Activated naive CD4-positive, alpha-beta T cell treated with anti-CD3 and anti-CD28 coated beads for 36 hours (primary cell): Measurements from ENCODE around the gene ITGA1. TPM values are rescaled to one million over a fixed set of nuclear protein-coding genes. Genes with fewer than 3 reads are reported as not detected.
"Not testable (repeated sequence)": the region's sequence is repeated elsewhere in the genome, so short reads cannot be mapped to it uniquely, and the experiment has no call there.

ENCODE experiments used
- CTCF ChIA-PET: fragments of 350-600 bp; sonication (Branson Sonifier 250); formaldehyde crosslinking; loops from one replicate; lab custom pipeline; 2021; ENCODE audit warnings: antibody characterized with exemption; lab: Charles Lee
- DNase-seq: peaks from one replicate; pipeline ENCODE4 v3.0.0-alpha.2; 2020
- H3K27ac Mint-ChIP-seq: one replicate; pipeline ENCODE4 v1.8.0; 2021; ENCODE audit warnings: mild to moderate bottlenecking, mixed read lengths
- H3K27me3 Mint-ChIP-seq: one replicate; pipeline ENCODE4 v1.8.0; 2021; ENCODE audit warnings: low read depth, mixed read lengths
- H3K36me3 Mint-ChIP-seq: one replicate; pipeline ENCODE4 v1.8.0; 2021; ENCODE audit warnings: low read depth, mixed read lengths
- H3K4me1 Mint-ChIP-seq: one replicate; pipeline ENCODE4 v1.8.0; 2021; ENCODE audit warnings: low read depth, mixed read lengths
- H3K4me3 Mint-ChIP-seq: one replicate; pipeline ENCODE4 v1.8.0; 2021; ENCODE audit warnings: mild to moderate bottlenecking, moderate library complexity, mixed read lengths
- H3K9me3 Mint-ChIP-seq: one replicate; pipeline ENCODE4 v1.8.0; 2021; ENCODE audit warnings: mixed read lengths
- intact Hi-C: fragments of 100-400 bp; cut with micrococcal nuclease; formaldehyde crosslinking; loops from one replicate; pipeline ENCODE4 v1.15.1; 2023
- total RNA-seq, 2 experiments: library from RNA; stranded (reverse); gene quantifications; one replicate each; pipeline ENCODE4 v1.2.3, GENCODE V29; 2021

Gene ITGA1
- total RNA-seq, 2 experiments from 2014 or later, result 0.69 to 1.2 TPM

DNA sequence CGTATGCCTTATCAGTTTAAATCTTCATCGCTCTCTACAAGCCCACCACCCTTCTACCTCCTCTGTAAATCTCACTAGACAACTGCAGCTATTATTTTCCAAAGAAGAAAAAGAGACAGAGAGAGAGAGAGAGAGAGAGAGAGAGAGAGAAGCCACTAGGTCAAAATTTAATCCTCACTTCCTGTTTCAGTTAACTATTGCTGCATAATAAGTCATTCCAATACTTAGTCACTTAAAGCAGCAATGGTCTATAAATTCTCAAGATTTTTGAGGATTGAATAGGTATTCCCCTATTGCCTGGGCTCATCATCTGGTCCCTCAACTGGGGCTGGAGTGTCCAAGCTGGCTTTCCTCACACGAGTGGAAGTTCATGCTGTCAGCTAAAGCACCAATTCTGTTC is 68.8 kb downstream of the ITGA1 start:
- DNase-seq, result no peak
- Mint-ChIP-seq H3K9me3 (no peaks in the 10 kb centered on the region), H3K27me3 (no peaks in the 10 kb centered on the region), H3K4me1 (no peaks in the 10 kb centered on the region), H3K27ac (no peak overlapping the region), H3K4me3 (no peak overlapping the region), H3K36me3 (no peaks in the 10 kb centered on the region)
- intact Hi-C loops, result no loop called here
- CTCF ChIA-PET, result no interaction called here

DNA sequence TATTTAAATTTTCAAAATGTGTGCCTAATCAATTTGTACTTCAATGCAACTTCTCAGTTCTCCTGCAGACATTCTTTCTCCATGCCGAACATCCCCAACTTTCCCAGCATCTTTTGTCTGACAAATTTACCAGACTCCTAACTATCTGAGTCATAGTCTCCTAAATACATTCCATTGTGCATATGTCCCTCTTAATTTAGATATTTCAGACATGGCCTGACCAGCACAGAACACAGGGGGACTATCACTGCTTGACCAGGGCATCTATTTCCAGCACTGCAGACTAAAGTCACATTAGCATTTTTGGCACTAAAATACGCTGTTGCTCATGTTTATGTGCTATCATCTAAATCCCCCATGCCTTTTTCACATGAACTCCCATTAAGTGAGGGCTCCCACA is 71.9 kb downstream of the ITGA1 start:
- no peak for DNase-seq
- intact Hi-C loops, result no loop called here
- Mint-ChIP-seq H3K9me3 (no peaks in the 10 kb centered on the region), H3K27ac (no peak overlapping the region), H3K36me3 (no peaks in the 10 kb centered on the region), H3K27me3 (no peaks in the 10 kb centered on the region), H3K4me3 (no peak overlapping the region), H3K4me1 (no peaks in the 10 kb centered on the region)
- CTCF ChIA-PET, result no interaction called here

DNA sequence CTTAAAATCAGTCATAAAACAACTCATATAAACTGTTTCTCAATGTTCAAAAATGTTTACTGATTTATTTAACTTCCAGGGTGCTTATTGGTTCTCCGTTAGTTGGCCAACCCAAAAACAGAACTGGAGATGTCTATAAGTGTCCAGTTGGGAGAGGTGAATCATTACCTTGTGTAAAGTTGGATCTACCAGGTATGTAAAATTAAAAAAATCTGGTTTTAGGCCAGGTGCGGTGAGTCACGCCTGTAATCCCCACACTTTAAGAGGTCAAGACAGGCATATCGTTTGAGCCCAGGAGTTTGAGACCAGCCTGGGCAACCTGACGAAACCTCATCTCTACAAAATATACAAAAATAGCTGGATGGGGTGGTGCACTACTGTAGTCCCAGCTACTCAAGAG is 73.7 kb downstream of the ITGA1 start:
- intact Hi-C loops, result no loop called here
- Mint-ChIP-seq H3K4me3 (no peak overlapping the region), H3K36me3 (no peaks in the 10 kb centered on the region), H3K4me1 (no peaks in the 10 kb centered on the region), H3K27me3 (no peaks in the 10 kb centered on the region), H3K9me3 (no peaks in the 10 kb centered on the region), H3K27ac (no peak overlapping the region)
- CTCF ChIA-PET, result no interaction called here
- no peak for DNase-seq

DNA sequence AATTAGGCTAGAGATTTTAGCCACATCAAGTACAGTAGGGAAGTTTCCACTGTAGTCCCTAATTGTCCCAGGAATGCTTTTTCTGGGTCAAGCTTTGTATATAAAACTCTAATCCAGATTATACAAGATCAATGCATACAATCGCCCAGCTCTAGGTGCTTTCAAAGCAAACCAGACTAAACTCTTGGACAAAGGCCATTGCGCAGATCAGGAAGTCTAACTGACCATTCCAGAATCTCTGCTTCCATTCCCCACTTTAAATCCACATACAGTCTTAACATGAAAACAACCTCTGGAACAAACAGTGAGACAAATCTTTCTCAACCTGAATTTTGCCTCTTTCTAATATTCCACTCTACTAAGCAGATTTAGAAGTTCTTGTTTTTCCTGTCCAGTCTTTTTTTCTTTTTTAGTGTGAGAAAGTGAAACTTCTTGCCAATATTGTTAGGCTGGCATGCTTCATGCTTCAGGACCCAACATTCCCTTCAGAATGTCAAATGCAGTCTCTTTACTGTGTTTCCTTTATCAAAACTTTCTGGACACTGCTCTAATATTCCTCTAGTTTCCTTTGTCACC is 76.1 kb downstream of the ITGA1 start:
- no peaks in the 10 kb centered on the region for H3K4me1 Mint-ChIP-seq
- CTCF ChIA-PET, result interaction anchor here (0.7 kb wide), 1 partner anchor 52 kb away, joined by 3 read pairs; no protein-coding TSS in a partner anchor

DNA sequence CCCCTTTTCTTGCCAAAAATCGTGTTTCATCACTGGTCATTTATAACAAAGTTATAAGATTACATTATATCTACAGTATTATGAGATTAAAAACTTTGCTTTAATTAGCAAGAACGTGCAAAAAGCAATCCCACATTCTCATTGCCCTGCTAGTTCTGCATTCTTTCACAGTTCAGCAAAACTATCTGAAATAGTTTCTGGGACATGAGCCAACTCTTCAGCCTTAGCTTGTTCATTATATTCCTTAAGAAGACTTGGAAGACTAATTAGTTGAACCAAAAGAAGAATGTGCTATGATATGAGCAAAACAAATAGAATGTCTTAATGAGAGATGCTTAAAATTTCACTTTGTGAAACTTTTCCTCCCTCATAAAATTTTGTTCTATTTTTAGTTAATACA is 76.7 kb downstream of the ITGA1 start:
- DNase-seq, result no peak

More for the DNA sequence above, 76.1 kb downstream of the ITGA1 start:
- H3K27ac Mint-ChIP-seq, result no peak overlapping the region
- intact Hi-C loops, result no loop called here
- no peak for DNase-seq
- H3K27me3 Mint-ChIP-seq, result no peaks in the 10 kb centered on the region
- H3K9me3 Mint-ChIP-seq, result no peaks in the 10 kb centered on the region
- no peak overlapping the region for H3K4me3 Mint-ChIP-seq
- H3K36me3 Mint-ChIP-seq, result no peaks in the 10 kb centered on the region

DNA sequence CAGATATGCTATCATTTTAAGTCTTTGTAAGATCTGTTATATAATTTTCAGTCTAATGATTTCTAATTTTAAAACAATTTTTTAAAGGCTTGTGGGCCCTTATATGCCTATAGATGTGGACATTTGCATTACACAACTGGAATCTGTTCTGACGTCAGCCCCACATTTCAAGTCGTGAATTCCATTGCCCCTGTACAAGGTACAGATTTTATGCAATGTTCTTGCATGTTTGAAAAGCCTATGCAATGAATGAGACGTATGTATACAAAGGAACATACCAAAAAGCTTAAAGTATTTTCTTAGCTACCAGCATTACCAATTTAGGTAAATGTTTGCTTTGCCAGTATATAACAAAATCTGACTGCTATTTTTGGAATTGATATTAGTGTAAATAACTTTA is 77.2 kb downstream of the ITGA1 start:
- CTCF ChIA-PET, result no interaction called here
- H3K36me3 Mint-ChIP-seq, result no peaks in the 10 kb centered on the region
- DNase-seq, result no peak
- H3K4me3 Mint-ChIP-seq, result no peak overlapping the region
- intact Hi-C loops, result no loop called here
- no peaks in the 10 kb centered on the region for H3K27me3 Mint-ChIP-seq
- H3K4me1 Mint-ChIP-seq, result no peaks in the 10 kb centered on the region
- H3K9me3 Mint-ChIP-seq, result no peaks in the 10 kb centered on the region
- H3K27ac Mint-ChIP-seq, result no peak overlapping the region

More for the DNA sequence above, 76.7 kb downstream of the ITGA1 start:
- no peaks in the 10 kb centered on the region for H3K36me3 Mint-ChIP-seq
- CTCF ChIA-PET, result no interaction called here
- H3K4me1 Mint-ChIP-seq, result no peaks in the 10 kb centered on the region
- intact Hi-C loops, result no loop called here
- no peak overlapping the region for H3K4me3 Mint-ChIP-seq
- no peaks in the 10 kb centered on the region for H3K27me3 Mint-ChIP-seq
- H3K27ac Mint-ChIP-seq, result no peak overlapping the region
- H3K9me3 Mint-ChIP-seq, result no peaks in the 10 kb centered on the region

DNA sequence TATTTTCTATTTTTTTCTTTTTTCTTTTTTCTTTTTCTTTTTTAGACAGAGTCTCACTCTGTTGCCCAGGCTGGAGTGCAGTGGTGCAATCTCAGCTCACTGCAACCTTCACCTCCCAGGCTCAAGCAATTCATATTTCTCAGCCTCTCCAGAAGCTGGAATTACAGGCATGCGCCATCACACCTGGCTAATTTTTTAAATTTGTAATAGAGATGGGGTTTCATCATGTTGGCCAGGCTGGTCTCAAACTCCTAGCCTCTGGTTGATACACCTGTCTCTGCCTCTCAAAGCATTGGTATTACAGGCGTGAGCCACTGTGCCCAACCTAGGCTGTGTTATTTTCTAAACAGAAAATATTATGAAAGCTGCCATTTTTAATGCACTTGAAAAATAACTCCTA is 78.3 kb downstream of the ITGA1 start:
- CTCF ChIA-PET, intact Hi-C loops, H3K4me1 Mint-ChIP-seq, H3K36me3 Mint-ChIP-seq, DNase-seq, H3K27ac Mint-ChIP-seq, H3K27me3 Mint-ChIP-seq, H3K9me3 Mint-ChIP-seq, H3K4me3 Mint-ChIP-seq: not testable (repeated sequence)

DNA sequence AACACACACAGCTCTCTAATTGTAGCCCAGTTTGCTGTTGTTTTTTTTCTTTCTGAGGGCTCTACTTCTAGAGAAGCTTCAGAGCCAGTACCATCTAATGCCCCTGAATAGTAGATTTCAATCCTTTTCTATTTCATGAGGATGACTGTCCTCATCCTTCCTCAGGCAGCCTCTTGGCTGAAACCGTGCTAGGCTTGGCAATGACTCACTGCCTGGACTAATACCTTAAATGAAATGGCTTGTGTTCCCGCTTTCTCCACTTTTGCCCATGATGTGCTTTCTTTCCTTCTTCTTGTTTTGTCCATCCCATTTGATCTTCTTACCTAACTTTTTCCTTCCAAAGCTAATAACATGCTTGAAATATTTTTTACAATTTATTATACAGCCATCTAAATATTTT is 80.1 kb downstream of the ITGA1 start:
- Mint-ChIP-seq H3K9me3 (no peaks in the 10 kb centered on the region), H3K27ac (no peak overlapping the region), H3K4me3 (no peak overlapping the region), H3K27me3 (no peaks in the 10 kb centered on the region), H3K4me1 (no peaks in the 10 kb centered on the region), H3K36me3 (no peaks in the 10 kb centered on the region)
- intact Hi-C loops, result no loop called here
- CTCF ChIA-PET, result no interaction called here
- DNase-seq, result no peak

DNA sequence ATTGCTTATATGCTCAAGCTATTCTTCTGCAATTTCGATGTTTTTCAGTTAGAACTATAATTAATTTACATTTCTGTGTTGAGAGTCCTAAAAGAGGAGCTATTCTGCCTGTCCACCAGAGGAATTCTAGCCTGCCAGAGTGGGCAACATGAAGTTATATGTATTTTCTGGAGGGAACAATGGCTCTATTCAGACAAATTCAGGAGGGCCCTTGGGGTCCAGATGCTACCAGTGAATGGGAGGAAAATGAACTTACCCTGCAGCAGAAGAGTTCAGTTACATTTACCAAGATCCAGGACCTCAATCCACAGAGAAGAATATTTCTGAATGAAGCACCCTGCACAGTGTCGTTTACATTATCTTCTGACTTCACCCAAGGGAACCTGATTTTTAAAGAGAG is 80.7 kb downstream of the ITGA1 start:
- Mint-ChIP-seq H3K4me1 (no peaks in the 10 kb centered on the region), H3K9me3 (no peaks in the 10 kb centered on the region), H3K4me3 (no peak overlapping the region), H3K36me3 (no peaks in the 10 kb centered on the region), H3K27ac (no peak overlapping the region), H3K27me3 (no peaks in the 10 kb centered on the region)
- no peak for DNase-seq
- intact Hi-C loops, result no loop called here
- CTCF ChIA-PET, result no interaction called here

DNA sequence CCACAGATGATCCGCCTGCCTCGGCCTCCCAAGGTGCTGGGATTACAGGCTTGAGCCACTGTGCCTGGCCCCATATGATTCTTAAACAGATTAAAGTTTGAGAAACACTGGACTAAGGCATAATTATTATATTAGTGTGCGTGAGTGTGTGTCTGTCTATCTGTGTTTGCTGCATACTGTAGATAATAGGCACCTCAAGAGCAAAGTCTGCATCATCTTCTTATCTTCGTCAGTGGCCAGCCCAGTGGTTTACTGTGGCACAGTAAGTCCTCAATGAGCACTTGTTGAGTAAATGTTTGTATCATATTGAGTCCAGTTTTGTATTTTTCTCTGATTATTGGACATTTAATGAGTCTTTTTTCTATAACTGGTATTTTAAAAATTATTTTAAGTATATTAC is 81.7 kb downstream of the ITGA1 start:
- H3K9me3 Mint-ChIP-seq, result no peaks in the 10 kb centered on the region
- no peaks in the 10 kb centered on the region for H3K4me1 Mint-ChIP-seq
- no peak overlapping the region for H3K27ac Mint-ChIP-seq
- no peak overlapping the region for H3K4me3 Mint-ChIP-seq
- H3K27me3 Mint-ChIP-seq, result no peaks in the 10 kb centered on the region
- intact Hi-C loops, result no loop called here
- no peak for DNase-seq
- H3K36me3 Mint-ChIP-seq, result no peaks in the 10 kb centered on the region
- CTCF ChIA-PET, result no interaction called here

DNA sequence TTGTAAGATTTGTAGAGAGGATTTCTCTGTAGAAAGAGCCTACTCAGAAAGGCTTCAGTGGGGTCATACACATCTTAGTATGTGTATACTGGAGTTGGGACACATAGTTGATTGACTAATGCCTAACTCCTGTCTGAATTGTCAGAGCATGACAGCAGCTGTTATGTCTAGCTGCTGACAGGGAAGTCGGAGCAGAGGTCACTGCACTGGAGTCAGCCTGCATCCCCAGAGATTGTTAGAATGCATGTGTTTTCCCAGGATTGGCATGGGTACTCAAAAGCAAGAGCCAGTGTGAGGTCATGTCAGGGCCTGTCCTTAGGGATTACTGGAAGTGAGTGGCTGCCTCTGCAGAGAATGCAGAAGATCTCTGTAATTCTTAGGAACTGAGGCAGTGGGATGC is 82.7 kb downstream of the ITGA1 start:
- H3K4me3 Mint-ChIP-seq, result no peak overlapping the region

DNA sequence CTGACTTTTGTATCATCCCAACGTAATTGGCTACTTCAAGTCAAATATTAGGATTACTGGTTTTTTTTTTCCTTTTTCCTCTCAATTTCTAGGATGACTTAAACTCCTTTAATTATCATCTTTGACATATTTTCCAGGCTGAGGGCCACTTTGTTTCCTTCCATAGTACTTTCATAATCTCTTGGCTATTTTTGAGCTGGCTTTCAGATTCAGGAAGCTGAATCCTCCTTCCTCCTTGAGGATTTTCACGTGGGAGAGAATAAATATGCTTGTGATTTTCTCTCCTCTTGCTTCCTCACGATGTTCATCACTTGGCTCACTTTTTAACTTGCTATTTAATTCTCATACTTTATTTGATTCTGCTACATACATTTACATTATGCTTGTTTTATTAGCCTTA is 88.1 kb downstream of the ITGA1 start:
- Mint-ChIP-seq H3K36me3 (no peaks in the 10 kb centered on the region), H3K9me3 (no peaks in the 10 kb centered on the region), H3K4me1 (no peaks in the 10 kb centered on the region), H3K27ac (no peak overlapping the region), H3K27me3 (no peaks in the 10 kb centered on the region), H3K4me3 (no peak overlapping the region)
- CTCF ChIA-PET, result no interaction called here
- intact Hi-C loops, result no loop called here
- no peak for DNase-seq

More for the DNA sequence above, 82.7 kb downstream of the ITGA1 start:
- Mint-ChIP-seq H3K4me1 (no peaks in the 10 kb centered on the region), H3K9me3 (no peaks in the 10 kb centered on the region), H3K27me3 (no peaks in the 10 kb centered on the region), H3K36me3 (no peaks in the 10 kb centered on the region), H3K27ac (no peak overlapping the region)
- no peak for DNase-seq
- intact Hi-C loops, result no loop called here
- CTCF ChIA-PET, result no interaction called here

DNA sequence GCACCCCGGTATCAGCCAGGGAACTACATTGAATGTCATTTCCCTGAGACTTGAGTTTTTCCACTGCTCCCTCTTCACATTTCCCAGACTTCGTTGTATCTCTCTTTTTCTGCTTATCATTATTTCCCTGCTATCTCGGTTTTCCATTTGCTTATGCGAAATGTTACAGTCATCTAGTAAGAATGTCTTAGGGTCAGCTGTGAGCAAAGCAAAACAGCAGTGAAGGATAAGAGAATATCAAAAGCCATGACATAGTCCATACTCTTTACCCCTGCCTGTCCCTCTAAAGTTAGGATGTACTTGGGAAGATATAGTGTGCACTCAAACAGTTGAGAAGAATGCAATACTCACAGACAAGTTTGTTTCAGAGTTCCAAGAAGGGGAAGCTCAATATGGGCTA is 88.7 kb downstream of the ITGA1 start:
- CTCF ChIA-PET, result no interaction called here
- no peaks in the 10 kb centered on the region for H3K4me1 Mint-ChIP-seq
- no peaks in the 10 kb centered on the region for H3K27me3 Mint-ChIP-seq
- no peaks in the 10 kb centered on the region for H3K36me3 Mint-ChIP-seq
- no peak overlapping the region for H3K4me3 Mint-ChIP-seq
- no peak overlapping the region for H3K27ac Mint-ChIP-seq
- no peak for DNase-seq
- no peaks in the 10 kb centered on the region for H3K9me3 Mint-ChIP-seq
- intact Hi-C loops, result no loop called here

DNA sequence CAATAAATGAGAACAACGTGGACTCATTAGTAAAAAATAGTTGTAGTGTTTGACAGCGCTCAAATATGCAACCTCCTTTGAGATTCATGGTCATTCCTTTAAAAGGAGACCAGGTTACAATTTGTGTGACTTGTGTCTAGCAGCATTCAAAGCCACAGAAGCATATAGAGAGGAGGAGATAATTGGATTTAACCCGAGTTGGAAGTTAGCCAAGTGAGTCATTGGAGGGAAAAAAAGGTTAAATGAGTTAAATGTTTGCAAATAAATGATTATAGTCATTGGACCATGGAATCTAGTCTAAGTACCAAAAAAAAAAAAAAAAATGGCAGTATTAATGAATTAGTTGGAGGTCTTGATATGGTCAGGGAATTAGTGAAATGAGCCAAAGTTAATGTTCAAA is 90.9 kb downstream of the ITGA1 start:
- H3K4me3 Mint-ChIP-seq, result no peak overlapping the region
- no peak for DNase-seq
- intact Hi-C loops, result no loop called here
- H3K36me3 Mint-ChIP-seq, result no peaks in the 10 kb centered on the region
- H3K27ac Mint-ChIP-seq, result no peak overlapping the region
- CTCF ChIA-PET, result no interaction called here
- no peaks in the 10 kb centered on the region for H3K4me1 Mint-ChIP-seq
- no peaks in the 10 kb centered on the region for H3K27me3 Mint-ChIP-seq
- no peaks in the 10 kb centered on the region for H3K9me3 Mint-ChIP-seq
